Brain microvascular endothelial cell (primary cell): ENCODE results near the gene TMEM117.

Experiments
- DNase-seq: peaks from one replicate; pipeline ENCODE4 v3.0.0-alpha.2; 2020
- H3K27ac ChIP-seq: fragments of 250-450 bp; sonication (Bioruptor Pico); 2 replicates; pipeline ENCODE4 v1.5.1; 2020; ENCODE audit warnings: mild to moderate bottlenecking, moderate library complexity
- H3K27me3 ChIP-seq: fragments of 250-450 bp; sonication (Bioruptor Pico); replicated peaks from 2 replicates; pipeline ENCODE4 v1.5.1; 2020; ENCODE audit warnings: mild to moderate bottlenecking
- H3K36me3 ChIP-seq: fragments of 250-450 bp; sonication (Bioruptor Pico); replicated peaks from 2 replicates; pipeline ENCODE4 v1.5.1; 2020; ENCODE audit warnings: mild to moderate bottlenecking
- H3K4me3 ChIP-seq: 2 replicates; pipeline ENCODE4 v1.5.1; 2011; ENCODE audit warnings: low read depth, mild to moderate bottlenecking, control low read depth, low read length, moderate library complexity
- CTCF ChIP-seq: IDR thresholded peaks from 2 replicates; pipeline ENCODE4 v1.5.1; 2011; ENCODE audit warnings: low read depth, mild to moderate bottlenecking, moderate library complexity, low read length, control low read depth, inconsistent platforms; ENCODE audit errors: missing control alignments
- in situ Hi-C: cut with HindIII; loops from 2 replicates; pipeline ENCODE4 v1.10.0; 2017; ENCODE audit warnings: low sequenced_read_pairs, low pct_ligation_motif_present

The TMEM117 gene

GRCh38 chr12:44397631-44398030 is 561.8 kb downstream of the TMEM117 start:
- H3K27ac ChIP-seq = no peak overlapping the region
- no peak overlapping the region for H3K4me3 ChIP-seq
- TF ChIP-seq CTCF = no peak
- in situ Hi-C loops = no loop called here
- no peak for DNase-seq
- H3K27me3 ChIP-seq = no peaks in the 10 kb centered on the region
- no peaks in the 10 kb centered on the region for H3K36me3 ChIP-seq

GRCh38 chr12:44403185-44403584 is 567.3 kb downstream of the TMEM117 start:
- H3K4me3 ChIP-seq = no peak overlapping the region
- DNase-seq = no peak
- H3K27ac ChIP-seq = no peak overlapping the region
- in situ Hi-C loops = no loop called here
- no peaks in the 10 kb centered on the region for H3K27me3 ChIP-seq
- no peaks in the 10 kb centered on the region for H3K36me3 ChIP-seq
- TF ChIP-seq CTCF = no peak

GRCh38 chr12:44405297-44405696 is 569.4 kb downstream of the TMEM117 start:
- H3K27ac ChIP-seq = no peak overlapping the region
- TF ChIP-seq CTCF = no peak
- in situ Hi-C loops = no loop called here
- H3K4me3 ChIP-seq = no peak overlapping the region
- no peaks in the 10 kb centered on the region for H3K27me3 ChIP-seq
- H3K36me3 ChIP-seq = no peaks in the 10 kb centered on the region
- no peak for DNase-seq

GRCh38 chr12:44422559-44422958 is 586.7 kb downstream of the TMEM117 start:
- H3K27ac ChIP-seq = no peak overlapping the region
- no peak for DNase-seq
- H3K27me3 ChIP-seq = no peaks in the 10 kb centered on the region
- H3K36me3 ChIP-seq = no peaks in the 10 kb centered on the region
- in situ Hi-C loops = no loop called here
- no peak for TF ChIP-seq CTCF
- no peak overlapping the region for H3K4me3 ChIP-seq

- Histone ChIP-seq H3K27me3 (no peaks in the 10 kb centered on the region), H3K4me3 (no peak overlapping the region), H3K36me3 (no peaks in the 10 kb centered on the region), H3K27ac (no peak overlapping the region)
- in situ Hi-C loops = no loop called here
- no peak for TF ChIP-seq CTCF
- DNase-seq = no peak
Observed at GRCh38 chr12:44428825-44429224, 592.9 kb downstream of the TMEM117 start.

- Histone ChIP-seq H3K36me3 (no peaks in the 10 kb centered on the region), H3K27ac (no peak overlapping the region), H3K4me3 (no peak overlapping the region), H3K27me3 (no peaks in the 10 kb centered on the region)
- no peak for TF ChIP-seq CTCF
- no peak for DNase-seq
- in situ Hi-C loops = no loop called here
Observed at GRCh38 chr12:44431647-44432343, 595.9 kb downstream of the TMEM117 start.
